WI38 (cell line): ENCODE data around the gene PRKCE.

Experiments used
- H3K4me3 ChIP-seq: 2 replicates; pipeline ENCODE4 v1.5.1; 2011; ENCODE audit warnings: low read depth, mild to moderate bottlenecking, control low read depth, low read length
- CTCF ChIP-seq: IDR thresholded peaks from 2 replicates; pipeline ENCODE4 v1.5.1; 2012; ENCODE audit warnings: low read depth, mild to moderate bottlenecking, control low read depth, low read length

The PRKCE gene

GRCh38 chr2:45867800-45868199 is 216.3 kb downstream of the PRKCE start:
- no peak overlapping the region for H3K4me3 ChIP-seq
- no peak for TF ChIP-seq CTCF

GRCh38 chr2:45869165-45869501 is 217.7 kb downstream of the PRKCE start:
- H3K4me3 ChIP-seq: no peak overlapping the region
- no peak for TF ChIP-seq CTCF

GRCh38 chr2:45871025-45871424 is 219.6 kb downstream of the PRKCE start:
- no peak for TF ChIP-seq CTCF
- H3K4me3 ChIP-seq: no peak overlapping the region

GRCh38 chr2:45871541-45871940 is 220.1 kb downstream of the PRKCE start:
- no peak for TF ChIP-seq CTCF
- H3K4me3 ChIP-seq: no peak overlapping the region

- no peak overlapping the region for H3K4me3 ChIP-seq
- no peak for TF ChIP-seq CTCF
Measured at GRCh38 chr2:45872211-45872610, 220.7 kb downstream of the PRKCE start.

- no peak overlapping the region for H3K4me3 ChIP-seq
- no peak for TF ChIP-seq CTCF
Measured at GRCh38 chr2:45874344-45874743, 222.9 kb downstream of the PRKCE start.

GRCh38 chr2:45876611-45877010 is 225.1 kb downstream of the PRKCE start:
- no peak for TF ChIP-seq CTCF
- no peak overlapping the region for H3K4me3 ChIP-seq
